Endothelial cell of umbilical vein (primary cell): ENCODE results near the gene DNHD1. TPM values are rescaled to one million over a fixed set of nuclear protein-coding genes. Genes with fewer than 3 reads are reported as not detected.

Source experiments
- BruUV-seq: library from RNA; stranded (reverse); fragments of 400-500 nt; replicated peaks from 2 replicates; lab custom pipeline; 2021; lab: Mats Ljungman, UMichigan
- CTCF ChIA-PET: fragments of 300-600, 350-600 bp; sonication (Branson Sonifier 250); formaldehyde crosslinking; loops from one replicate; lab custom pipeline; 2021; ENCODE audit warnings: antibody characterized with exemption, inconsistent platforms; lab: Charles Lee
- POLR2A ChIA-PET: fragments of 300-600, 350-600 bp; sonication (Branson Sonifier 250); formaldehyde crosslinking; loops from one replicate; lab custom pipeline; 2021; ENCODE audit warnings: antibody characterized with exemption, inconsistent platforms; lab: Charles Lee
- DNase-seq: peaks from one replicate; pipeline ENCODE4 v3.0.0-alpha.2; 2011; ENCODE audit warnings: low read depth, low spot score
- FAIRE-seq: peaks from 2 replicates; lab custom pipeline; 2011; peaks lifted over from hg19 to GRCh38; lab: Jason Lieb, UNC
- H2AFZ ChIP-seq: 2 replicates; pipeline ENCODE4 v1.6.0; 2012; ENCODE audit warnings: low read depth, low read length, control low read depth, inconsistent platforms
- H3K27ac ChIP-seq: 2 replicates; pipeline ENCODE4 v1.5.1; 2011; ENCODE audit warnings: low read depth, mild to moderate bottlenecking, control low read depth, low read length, moderate library complexity; ENCODE audit not compliant: insufficient read depth
- H3K27me3 ChIP-seq, 2 experiments: 2 replicates each; pipeline versions ENCODE4 v1.6.0 to v1.6.1; 2011; ENCODE audit warnings: low read length in 2 of 2, mixed read lengths in 1 of 2; ENCODE audit not compliant: control insufficient read depth in 2 of 2, insufficient read depth in 2 of 2
- H3K36me3 ChIP-seq, 2 experiments: 2 replicates in 1 of 2; 3 replicates in 1 of 2; pipeline ENCODE4 v1.5.1; 2011; ENCODE audit warnings: low read length in 2 of 2, mild to moderate bottlenecking in 1 of 2, moderate library complexity in 1 of 2; ENCODE audit not compliant: control insufficient read depth in 2 of 2, insufficient read depth in 2 of 2; ENCODE audit errors: extremely low read depth in 1 of 2
- H3K4me1 ChIP-seq: 3 replicates; pipeline ENCODE4 v1.5.1; 2011; ENCODE audit warnings: mild to moderate bottlenecking, low read length; ENCODE audit not compliant: control insufficient read depth, insufficient read depth; ENCODE audit errors: extremely low read depth
- H3K4me2 ChIP-seq: 2 replicates; pipeline ENCODE4 v1.6.1; 2011; ENCODE audit warnings: low read length, control low read depth, mixed read lengths; ENCODE audit not compliant: insufficient read depth
- H3K4me3 ChIP-seq, 3 experiments: fragments of 200-600 bp in 1 of 3; sonication (generic), shearing (Covaris generic) in 1 of 3; replicated peaks in 1 of 3; 2 replicates each; pipeline ENCODE4 v1.5.1; 2011 to 2016; ENCODE audit warnings: control low read depth in 3 of 3, low read length in 3 of 3, mild to moderate bottlenecking in 2 of 3, inconsistent platforms in 1 of 3, low read depth in 1 of 3, moderate library complexity in 1 of 3; ENCODE audit not compliant: insufficient read depth in 1 of 3
- H3K79me2 ChIP-seq: 2 replicates; pipeline ENCODE4 v1.6.0; 2012; ENCODE audit warnings: low read length, inconsistent platforms; ENCODE audit not compliant: control insufficient read depth, insufficient read depth
- H3K9ac ChIP-seq: replicated peaks from 2 replicates; pipeline ENCODE3; 2011; ENCODE audit warnings: low read length, control low read depth; ENCODE audit not compliant: insufficient read depth; ENCODE audit errors: extremely low read depth
- H3K9me1 ChIP-seq: replicated peaks from 3 replicates; pipeline ENCODE4 v1.6.0; 2011; ENCODE audit warnings: mild to moderate bottlenecking, low read length; ENCODE audit not compliant: control insufficient read depth, insufficient read depth; ENCODE audit errors: extremely low read depth
- H3K9me3 ChIP-seq: replicated peaks from 2 replicates; pipeline ENCODE4 v1.5.1; 2012; ENCODE audit warnings: low read length, inconsistent platforms; ENCODE audit not compliant: control insufficient read depth, insufficient read depth
- H4K20me1 ChIP-seq: replicated peaks from 2 replicates; pipeline ENCODE3; 2011; ENCODE audit warnings: mild to moderate bottlenecking, low read length; ENCODE audit not compliant: control insufficient read depth, insufficient read depth; ENCODE audit errors: extremely low read depth
- EZH2 ChIP-seq: IDR thresholded peaks from 2 replicates; pipeline ENCODE4 v1.6.1; 2012; ENCODE audit warnings: borderline replicate concordance, low read depth, mild to moderate bottlenecking, moderate library complexity, low read length, inconsistent platforms; ENCODE audit not compliant: severe bottlenecking
- GATA2 ChIP-seq: IDR thresholded peaks from 2 replicates; pipeline ENCODE4 v1.7.0; 2011; ENCODE audit warnings: low read depth, mild to moderate bottlenecking, moderate library complexity, mixed read lengths, low read length; ENCODE audit not compliant: insufficient read length, insufficient read depth
- MYC ChIP-seq: IDR thresholded peaks from one replicate; pipeline ENCODE4 v1.6.1; 2011; ENCODE audit warnings: mild to moderate bottlenecking, low read depth, low read length
- POLR2A ChIP-seq: IDR thresholded peaks from 2 replicates; pipeline ENCODE4 v1.6.1; 2012; ENCODE audit warnings: low read depth, mild to moderate bottlenecking, control low read depth, low read length
- POLR2AphosphoS5 ChIP-seq: IDR thresholded peaks from 2 replicates; pipeline ENCODE4 v1.6.1; 2012; ENCODE audit warnings: low read depth, mild to moderate bottlenecking, control low read depth, low read length, moderate library complexity; ENCODE audit not compliant: insufficient read depth
- dilution Hi-C: fragments of 300-500 bp; cut with MboI; formaldehyde crosslinking; loops from one replicate; pipeline ENCODE4 v1.15.0; 2019; ENCODE audit warnings: low sequenced_read_pairs; ENCODE audit not compliant: extremely low pct_ligation_motif_present
- intact Hi-C: fragments of 100-400 bp; cut with micrococcal nuclease; formaldehyde crosslinking; loops from one replicate; pipeline ENCODE4 v1.10.0; 2022
- polyA plus RNA-seq, 4 experiments: library from polyadenylated mRNA; depleted of rRNA in 3 of 4; stranded (reverse) in 3 of 4; unstranded in 1 of 4; fragments of >200 nt; gene quantifications; 2 replicates each; pipeline versions ENCODE4 v1.2.1 to v1.2.3, GENCODE V29; 2011 to 2012; ENCODE audit warnings: missing spikeins in 1 of 4
- total RNA-seq: library from RNA; stranded (reverse); gene quantifications from 2 replicates; pipeline ENCODE4 v1.2.3, GENCODE V29; 2021
- TF ChIP-seq, protein P1 (sequence below), 2 donors: IDR thresholded peaks; 1 replicate in 1 of 2; 2 replicates in 1 of 2; pipeline ENCODE4 v1.5.1; 2011; ENCODE audit warnings: low read length in 2 of 2, mild to moderate bottlenecking in 2 of 2, moderate library complexity in 2 of 2, control low read depth in 1 of 2, inconsistent platforms in 1 of 2, low read depth in 1 of 2; ENCODE audit not compliant: insufficient read depth in 1 of 2; ENCODE audit errors: extremely low read depth in 1 of 2
- TF ChIP-seq, protein P2 (sequence below): IDR thresholded peaks from 2 replicates; pipeline ENCODE4 v1.6.1; 2011; ENCODE audit not compliant: insufficient read depth, insufficient read length

Gene DNHD1
- total and polyA plus RNA-seq, 2 donors (not counting 3 experiments of a cell fraction or from before 2014, with no cell fraction given) = 3.7 to 8.6 TPM

DNA sequence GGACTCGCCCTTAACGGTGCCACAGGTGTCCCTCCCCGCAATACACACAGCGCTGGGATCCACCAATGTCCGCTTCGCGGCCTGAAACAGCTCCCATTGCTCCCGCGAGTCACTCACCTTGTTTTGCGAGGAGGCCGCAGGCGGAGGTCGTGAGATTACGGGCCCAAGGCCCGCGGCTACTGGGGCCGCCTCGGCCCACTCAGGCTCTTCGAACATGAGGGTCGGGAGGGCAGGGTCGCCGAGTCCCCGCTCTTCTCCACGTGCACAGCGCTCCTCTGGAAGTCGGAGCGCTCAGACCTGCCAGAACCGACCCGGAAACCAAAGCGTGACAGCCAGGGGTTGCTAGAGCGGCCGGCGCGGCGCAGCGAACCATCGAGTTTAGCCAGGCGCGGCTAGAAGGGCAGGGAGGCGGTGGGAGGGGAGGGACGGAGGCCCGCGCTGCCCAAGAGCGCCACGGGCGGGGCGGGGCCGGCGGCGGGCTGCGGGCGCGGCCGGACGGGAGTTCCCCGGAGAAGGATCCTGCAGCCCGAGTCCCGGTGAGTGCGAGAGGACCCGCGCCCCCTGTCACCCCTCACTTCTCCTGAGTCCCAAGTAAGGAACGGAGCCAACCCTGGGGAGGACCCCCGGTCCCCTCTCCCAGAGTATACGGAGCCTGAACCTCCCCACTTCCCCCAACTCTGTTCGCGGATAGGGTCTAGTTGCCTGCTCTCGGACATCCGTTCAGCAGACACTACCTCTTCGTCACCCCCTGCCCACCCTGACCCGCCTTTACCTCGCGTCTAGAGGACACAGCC, 106.4 kb downstream of the DNHD1 start, which contains the start of the genes ILK and RRP8:
Gene ILK, plus strand, starts transcription at position 488 of the 794 bp plus-strand sequence. CDS start 498 bp downstream, outside the sequence.
Gene RRP8, minus strand, starts transcription at position 330 of the 794 bp plus-strand sequence. Its CDS starts 114 bp downstream, at position 216.
- DNase-seq = peak; percentile 93
- ChIA-PET CTCF (interaction anchor here (0.6 to 7.7 kb wide), 23 partner anchors 9 to 225 kb away, joined by 3 to 122 read pairs (median 5); partner anchors contain the start of genes ARFIP2, MRPL17, TAF10 and TIMM10B), POLR2A (interaction anchor here (0.8 to 1.4 kb wide), 2 partner anchors 15 to 32 kb away, joined by 3 to 6 read pairs; partner anchors contain the start of gene TPP1)
- intact Hi-C loops (loop anchor here (1.0 to 2.0 kb wide), 8 partner anchors 9 to 281 kb away; partner anchors contain the start of genes MRPL17 and TAF10), dilution Hi-C loops (no loop called here)
- no peaks in the 10 kb centered on the region for H3K9me3 ChIP-seq
- H3K9ac ChIP-seq = peak within 1 kb of the TSS; percentile 79
- H3K4me3 ChIP-seq = peak within 1 kb of the TSS; percentile 62 to 97 (median 90)
- H3K36me3 ChIP-seq = peaks cover 26 to 28% of the 10 kb centered on the region in 2 experiments
- peaks cover 88% of the 10 kb centered on the region for H3K79me2 ChIP-seq
- H2AFZ ChIP-seq = peak within 1 kb of the TSS; percentile 83
- no TSS peak for BruUV-seq
- peak; percentile 89 for FAIRE-seq
- H3K9me1 ChIP-seq = no peaks in the 10 kb centered on the region
- TF ChIP-seq MYC (peak; percentile 83), POLR2AphosphoS5 (peak; percentile 98), EZH2 (no peak), GATA2 (no peak), POLR2A (peak; percentile 87)
- TF ChIP-seq, protein P1, sequence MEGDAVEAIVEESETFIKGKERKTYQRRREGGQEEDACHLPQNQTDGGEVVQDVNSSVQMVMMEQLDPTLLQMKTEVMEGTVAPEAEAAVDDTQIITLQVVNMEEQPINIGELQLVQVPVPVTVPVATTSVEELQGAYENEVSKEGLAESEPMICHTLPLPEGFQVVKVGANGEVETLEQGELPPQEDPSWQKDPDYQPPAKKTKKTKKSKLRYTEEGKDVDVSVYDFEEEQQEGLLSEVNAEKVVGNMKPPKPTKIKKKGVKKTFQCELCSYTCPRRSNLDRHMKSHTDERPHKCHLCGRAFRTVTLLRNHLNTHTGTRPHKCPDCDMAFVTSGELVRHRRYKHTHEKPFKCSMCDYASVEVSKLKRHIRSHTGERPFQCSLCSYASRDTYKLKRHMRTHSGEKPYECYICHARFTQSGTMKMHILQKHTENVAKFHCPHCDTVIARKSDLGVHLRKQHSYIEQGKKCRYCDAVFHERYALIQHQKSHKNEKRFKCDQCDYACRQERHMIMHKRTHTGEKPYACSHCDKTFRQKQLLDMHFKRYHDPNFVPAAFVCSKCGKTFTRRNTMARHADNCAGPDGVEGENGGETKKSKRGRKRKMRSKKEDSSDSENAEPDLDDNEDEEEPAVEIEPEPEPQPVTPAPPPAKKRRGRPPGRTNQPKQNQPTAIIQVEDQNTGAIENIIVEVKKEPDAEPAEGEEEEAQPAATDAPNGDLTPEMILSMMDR (IDR thresholded peaks at IDR 0.05; ENCODE audit: extremely low read depth in 1 of 2, insufficient read depth in 1 of 2, low read depth in 1 of 2, low read length in 2 of 2) = no peak
- TF ChIP-seq, protein P2, sequence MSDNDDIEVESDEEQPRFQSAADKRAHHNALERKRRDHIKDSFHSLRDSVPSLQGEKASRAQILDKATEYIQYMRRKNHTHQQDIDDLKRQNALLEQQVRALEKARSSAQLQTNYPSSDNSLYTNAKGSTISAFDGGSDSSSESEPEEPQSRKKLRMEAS = peak; percentile 59
- peaks cover 3% of the 10 kb centered on the region for H4K20me1 ChIP-seq
- H3K4me2 ChIP-seq = peak within 1 kb of the TSS; percentile 91
- H3K27me3 ChIP-seq = no peaks in the 10 kb centered on the region
- peaks cover 44% of the 10 kb centered on the region for H3K4me1 ChIP-seq
- H3K27ac ChIP-seq = peak within 1 kb of the TSS; percentile 83
